Transverse colon (tissue), 4 donors: ENCODE results near the gene PROX2.

ENCODE experiments used
- EP300 ChIP-seq: sonication (generic); formaldehyde crosslinking; IDR thresholded peaks from one replicate; pipeline ENCODE4 v1.6.1; 2017; ENCODE audit warnings: antibody characterized with exemption, low read depth
- POLR2A ChIP-seq: fragments of 450-650 bp; IDR thresholded peaks from one replicate; pipeline ENCODE4 v1.6.1; 2016; ENCODE audit warnings: antibody characterized with exemption, mild to moderate bottlenecking, moderate library complexity
- POLR2AphosphoS5 ChIP-seq, 3 donors: sonication (generic); formaldehyde crosslinking; IDR thresholded peaks; one replicate each; pipeline ENCODE4 v1.6.1; 2016; ENCODE audit warnings: antibody characterized with exemption in 3 of 3
- TF ChIP-seq, protein P1 (sequence below), 5 experiments: fragments of 200-600 bp in 3 of 5; fragments of 450-650 bp in 2 of 5; sonication (generic) in 3 of 5; IDR thresholded peaks; 1 replicate in 2 of 5; 2 replicates in 3 of 5; pipeline ENCODE4 v1.5.1; 2016 to 2017; ENCODE audit warnings: antibody characterized with exemption in 5 of 5, inconsistent platforms in 3 of 5, mild to moderate bottlenecking in 2 of 5, moderate library complexity in 1 of 5

GRCh38 chr14:74835645-74836250 is 40.2 kb downstream of the PROX2 start:
- TF ChIP-seq POLR2AphosphoS5 (IDR thresholded peaks at IDR 0.05) (no peak), POLR2A (no peak), EP300 (no peak)
- TF ChIP-seq, protein P1, sequence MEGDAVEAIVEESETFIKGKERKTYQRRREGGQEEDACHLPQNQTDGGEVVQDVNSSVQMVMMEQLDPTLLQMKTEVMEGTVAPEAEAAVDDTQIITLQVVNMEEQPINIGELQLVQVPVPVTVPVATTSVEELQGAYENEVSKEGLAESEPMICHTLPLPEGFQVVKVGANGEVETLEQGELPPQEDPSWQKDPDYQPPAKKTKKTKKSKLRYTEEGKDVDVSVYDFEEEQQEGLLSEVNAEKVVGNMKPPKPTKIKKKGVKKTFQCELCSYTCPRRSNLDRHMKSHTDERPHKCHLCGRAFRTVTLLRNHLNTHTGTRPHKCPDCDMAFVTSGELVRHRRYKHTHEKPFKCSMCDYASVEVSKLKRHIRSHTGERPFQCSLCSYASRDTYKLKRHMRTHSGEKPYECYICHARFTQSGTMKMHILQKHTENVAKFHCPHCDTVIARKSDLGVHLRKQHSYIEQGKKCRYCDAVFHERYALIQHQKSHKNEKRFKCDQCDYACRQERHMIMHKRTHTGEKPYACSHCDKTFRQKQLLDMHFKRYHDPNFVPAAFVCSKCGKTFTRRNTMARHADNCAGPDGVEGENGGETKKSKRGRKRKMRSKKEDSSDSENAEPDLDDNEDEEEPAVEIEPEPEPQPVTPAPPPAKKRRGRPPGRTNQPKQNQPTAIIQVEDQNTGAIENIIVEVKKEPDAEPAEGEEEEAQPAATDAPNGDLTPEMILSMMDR (IDR thresholded peaks at IDR 0.05), result no peak
